SK-N-SH (cell line): ENCODE measurements around the gene CUEDC1. TPM values are rescaled to one million over a fixed set of nuclear protein-coding genes. Genes with fewer than 3 reads are reported as not detected.

Source experiments
- CTCF ChIA-PET: fragments of 300-600, 350-600 bp; formaldehyde crosslinking; extraction: SDS; loops from one replicate; lab custom pipeline; 2021; lab: Yijun Ruan, JAX
- POLR2A ChIA-PET: fragments of 350-600 bp; sonication (Branson Sonifier 250); formaldehyde crosslinking; extraction: SDS; loops from one replicate; lab custom pipeline; 2020; ENCODE audit warnings: antibody characterized with exemption, inconsistent platforms; lab: Yijun Ruan, JAX
- DNase-seq: peaks from one replicate; pipeline ENCODE4 v3.0.0; 2012
- H2AFZ ChIP-seq: fragments of 200-600 bp; sonication (generic); 2 replicates; pipeline ENCODE4 v1.8.1; 2016; ENCODE audit warnings: antibody characterized with exemption, mild to moderate bottlenecking, low read depth
- H3F3A ChIP-seq: fragments of 200-600 bp; sonication (generic); replicated peaks from 2 replicates; pipeline ENCODE3; 2016; ENCODE audit warnings: antibody characterized with exemption, mild to moderate bottlenecking; ENCODE audit not compliant: insufficient read depth
- H3K27ac ChIP-seq, 2 experiments: fragments of 200-500 bp in 1 of 2; fragments of 200-600 bp in 1 of 2; sonication (Bioruptor generic) in 1 of 2; sonication (generic), shearing (Covaris generic) in 1 of 2; 2 replicates each; pipeline versions ENCODE4 v1.5.1 to v1.6.1; 2014 to 2016; ENCODE audit warnings: low read depth in 2 of 2, inconsistent platforms in 1 of 2, low read length in 1 of 2, mild to moderate bottlenecking in 1 of 2, mixed read lengths in 1 of 2
- H3K27me3 ChIP-seq: fragments of 200-600 bp; sonication (generic), shearing (Covaris generic); 2 replicates; pipeline ENCODE4 v1.6.1; 2016; ENCODE audit warnings: mixed run types; ENCODE audit not compliant: insufficient read depth
- H3K36me3 ChIP-seq, 2 experiments: fragments of 200-500 bp in 1 of 2; fragments of 200-600 bp in 1 of 2; sonication (Bioruptor generic) in 1 of 2; sonication (generic) in 1 of 2; replicated peaks in 1 of 2; 2 replicates each; pipeline versions ENCODE3 to v1.5.1; 2014 to 2016; ENCODE audit warnings: low read length in 1 of 2, mild to moderate bottlenecking in 1 of 2; ENCODE audit not compliant: insufficient read depth in 2 of 2, control insufficient read depth in 1 of 2
- H3K4me1 ChIP-seq, 2 experiments: fragments of 200-500 bp in 1 of 2; fragments of 200-600 bp in 1 of 2; sonication (Bioruptor generic) in 1 of 2; sonication (generic), shearing (Covaris generic) in 1 of 2; 2 replicates each; pipeline versions ENCODE4 v1.5.1 to v1.6.1; 2014 to 2016; ENCODE audit warnings: low read depth in 1 of 2, low read length in 1 of 2, mixed run types in 1 of 2; ENCODE audit not compliant: insufficient read depth in 2 of 2, control insufficient read depth in 1 of 2
- H3K4me2 ChIP-seq: fragments of 200-600 bp; sonication (generic), shearing (Covaris generic); 2 replicates; pipeline ENCODE4 v1.6.1; 2017; ENCODE audit warnings: mixed run types
- H3K4me3 ChIP-seq, 2 experiments: fragments of 200-500 bp in 1 of 2; fragments of 200-600 bp in 1 of 2; sonication (Bioruptor generic) in 1 of 2; sonication (generic), shearing (Covaris generic) in 1 of 2; 2 replicates each; pipeline versions ENCODE4 v1.5.1 to v1.8.1; 2014 to 2016; ENCODE audit warnings: low read depth in 2 of 2, inconsistent platforms in 1 of 2, low read length in 1 of 2, mild to moderate bottlenecking in 1 of 2, mixed read lengths in 1 of 2, moderate library complexity in 1 of 2
- H3K79me2 ChIP-seq: fragments of 200-600 bp; sonication (generic); 2 replicates; pipeline ENCODE4 v1.8.1; 2017; ENCODE audit warnings: mild to moderate bottlenecking; ENCODE audit not compliant: insufficient read depth
- H3K9ac ChIP-seq: fragments of 200-600 bp; sonication (generic); 2 replicates; pipeline ENCODE4 v1.6.1; 2017; ENCODE audit warnings: mixed run types
- H3K9me2 ChIP-seq: fragments of 200-600 bp; sonication (generic); 2 replicates; pipeline ENCODE4 v1.6.1; 2017; ENCODE audit warnings: mixed run types
- H3K9me3 ChIP-seq: fragments of 200-600 bp; sonication (generic); 2 replicates; pipeline ENCODE4 v1.6.1; 2017; ENCODE audit warnings: mixed run types, mild to moderate bottlenecking, moderate library complexity
- H4K20me1 ChIP-seq: fragments of 200-600 bp; sonication (generic); 2 replicates; pipeline ENCODE4 v1.6.1; 2017; ENCODE audit warnings: mild to moderate bottlenecking, mixed run types; ENCODE audit not compliant: insufficient read depth
- CHD2 ChIP-seq: fragments of 150-350 bp; IDR thresholded peaks from 2 replicates; pipeline ENCODE4 v1.6.1; 2018; ENCODE audit warnings: low read length; ENCODE audit not compliant: partially characterized antibody
- ELF1 ChIP-seq: IDR thresholded peaks from 2 replicates; pipeline ENCODE4 v1.4.0; 2012
- EZH2phosphoT487 ChIP-seq: fragments of 200-600 bp; sonication (generic); IDR thresholded peaks from 2 replicates; pipeline ENCODE4 v1.6.1; 2017; ENCODE audit warnings: low read depth, mixed run types, mild to moderate bottlenecking, antibody characterized with exemption, moderate library complexity, borderline replicate concordance
- FOSL2 ChIP-seq: IDR thresholded peaks from 2 replicates; pipeline ENCODE4 v1.4.0; 2012; ENCODE audit warnings: low read depth, mild to moderate bottlenecking, moderate library complexity, borderline replicate concordance
- FOXJ3 ChIP-seq: sonication (generic); formaldehyde crosslinking; IDR thresholded peaks from 2 replicates; pipeline ENCODE4 v1.5.1; 2020; ENCODE audit warnings: mild to moderate bottlenecking, missing genetic modification reagents
- FOXM1 ChIP-seq: IDR thresholded peaks from 2 replicates; pipeline ENCODE4 v1.4.0; 2012; ENCODE audit warnings: low read depth, mild to moderate bottlenecking
- GABPA ChIP-seq: IDR thresholded peaks from 2 replicates; pipeline ENCODE4 v1.4.0; 2012; ENCODE audit warnings: low read depth, mild to moderate bottlenecking
- GATA2 ChIP-seq: sonication (generic); formaldehyde crosslinking; IDR thresholded peaks from 2 replicates; pipeline ENCODE4 v1.5.0; 2020; ENCODE audit warnings: mild to moderate bottlenecking, missing genetic modification reagents
- MXI1 ChIP-seq: IDR thresholded peaks from 2 replicates; pipeline ENCODE4 v1.6.1; 2012; ENCODE audit warnings: mild to moderate bottlenecking, low read depth, low read length, improper control_type of control experiment
- NFIC ChIP-seq: IDR thresholded peaks from 2 replicates; pipeline ENCODE4 v1.4.0; 2012; ENCODE audit warnings: borderline replicate concordance
- NRF1 ChIP-seq: IDR thresholded peaks from 2 replicates; pipeline ENCODE4 v1.6.1; 2012; ENCODE audit warnings: low read depth, mild to moderate bottlenecking, low read length
- POLR2AphosphoS5 ChIP-seq: IDR thresholded peaks from 2 replicates; pipeline ENCODE4 v1.6.1; 2012; ENCODE audit warnings: low read depth, low read length
- RFX5 ChIP-seq: IDR thresholded peaks from 2 replicates; pipeline ENCODE4 v1.6.1; 2012; ENCODE audit warnings: mild to moderate bottlenecking, improper control_type of control experiment, low read length
- SMC3 ChIP-seq: IDR thresholded peaks from 2 replicates; pipeline ENCODE4 v1.6.1; 2012; ENCODE audit warnings: low read depth, low read length, improper control_type of control experiment
- YY1 ChIP-seq: IDR thresholded peaks from 2 replicates; pipeline ENCODE4 v1.4.0; 2012; ENCODE audit warnings: low read depth, mild to moderate bottlenecking
- WGBS: methylation state at CpG from one replicate; pipeline ENCODE4 v1.1.6; 2017; ENCODE audit warnings: low lambda C conversion rate; 5-methylcytosine and 5-hydroxymethylcytosine counted together
- polyA plus RNA-seq, 3 experiments: library from polyadenylated mRNA; depleted of rRNA; stranded (reverse); fragments of >200 nt; gene quantifications; 2 replicates each; pipeline ENCODE4 v1.2.3, GENCODE V29; 2012
- TF ChIP-seq, protein P1 (sequence below): IDR thresholded peaks from 2 replicates; pipeline ENCODE4 v1.4.0; 2012; ENCODE audit warnings: low read depth, borderline replicate concordance
- TF ChIP-seq, protein P2 (sequence below): IDR thresholded peaks from 2 replicates; pipeline ENCODE4 v1.4.0; 2012; ENCODE audit warnings: low read depth, borderline replicate concordance
- TF ChIP-seq, protein P3 (sequence below): IDR thresholded peaks from 2 replicates; pipeline ENCODE4; 2012
- TF ChIP-seq, protein P4 (sequence below): fragments of 200-600 bp; sonication (generic); IDR thresholded peaks from 2 replicates; pipeline ENCODE4 v1.6.1; 2017; ENCODE audit warnings: antibody characterized with exemption, mild to moderate bottlenecking, moderate library complexity

Gene CUEDC1
- polyA plus RNA-seq, 1 of the 3 experiments (the other 2 are of a cell fraction), result 58.9 TPM

DNA sequence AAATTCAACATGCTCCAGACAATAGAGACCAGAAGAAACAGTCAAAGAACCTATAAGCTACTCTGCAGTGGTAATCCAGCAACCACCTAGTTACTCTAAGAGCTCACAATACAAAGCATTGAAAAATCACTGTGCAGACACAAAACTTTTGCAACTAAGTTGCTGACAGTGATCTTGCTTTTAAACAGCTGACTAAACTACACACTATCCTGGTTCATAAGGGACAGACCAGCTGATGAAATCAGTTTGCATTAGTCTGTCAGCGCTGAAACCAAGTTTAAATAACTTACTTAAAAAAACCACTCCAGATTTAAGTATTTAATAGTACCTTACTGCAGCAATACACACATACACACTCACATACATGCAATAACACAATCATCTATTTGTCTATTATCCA is 28.2 kb upstream of the CUEDC1 start:
- H3K4me2 ChIP-seq, result peak overlapping the region; percentile 91; the same call in 1 of the 2 replicates
- 100% methylated on average over 1 of the region's 1 CpG for WGBS
- H2AFZ ChIP-seq, result no peak overlapping the region
- no peak for DNase-seq
- peaks cover 56 to 71% of the 10 kb centered on the region in 2 experiments for H3K36me3 ChIP-seq
- no peak overlapping the region for H3K4me3 ChIP-seq
- H3K9me3 ChIP-seq, result no peaks in the 10 kb centered on the region
- H3K27ac ChIP-seq, result no peak overlapping the region
- TF ChIP-seq NFIC (no peak), YY1 (no peak), FOSL2 (no peak), CHD2 (no peak), SMC3 (no peak), GATA2 (CRISPR knock-in tag) (no peak), NRF1 (no peak), FOXJ3 (CRISPR knock-in tag) (no peak)
- TF ChIP-seq, protein P1, sequence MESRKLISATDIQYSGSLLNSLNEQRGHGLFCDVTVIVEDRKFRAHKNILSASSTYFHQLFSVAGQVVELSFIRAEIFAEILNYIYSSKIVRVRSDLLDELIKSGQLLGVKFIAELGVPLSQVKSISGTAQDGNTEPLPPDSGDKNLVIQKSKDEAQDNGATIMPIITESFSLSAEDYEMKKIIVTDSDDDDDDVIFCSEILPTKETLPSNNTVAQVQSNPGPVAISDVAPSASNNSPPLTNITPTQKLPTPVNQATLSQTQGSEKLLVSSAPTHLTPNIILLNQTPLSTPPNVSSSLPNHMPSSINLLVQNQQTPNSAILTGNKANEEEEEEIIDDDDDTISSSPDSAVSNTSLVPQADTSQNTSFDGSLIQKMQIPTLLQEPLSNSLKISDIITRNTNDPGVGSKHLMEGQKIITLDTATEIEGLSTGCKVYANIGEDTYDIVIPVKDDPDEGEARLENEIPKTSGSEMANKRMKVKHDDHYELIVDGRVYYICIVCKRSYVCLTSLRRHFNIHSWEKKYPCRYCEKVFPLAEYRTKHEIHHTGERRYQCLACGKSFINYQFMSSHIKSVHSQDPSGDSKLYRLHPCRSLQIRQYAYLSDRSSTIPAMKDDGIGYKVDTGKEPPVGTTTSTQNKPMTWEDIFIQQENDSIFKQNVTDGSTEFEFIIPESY, result no peak
- TF ChIP-seq, protein P2, sequence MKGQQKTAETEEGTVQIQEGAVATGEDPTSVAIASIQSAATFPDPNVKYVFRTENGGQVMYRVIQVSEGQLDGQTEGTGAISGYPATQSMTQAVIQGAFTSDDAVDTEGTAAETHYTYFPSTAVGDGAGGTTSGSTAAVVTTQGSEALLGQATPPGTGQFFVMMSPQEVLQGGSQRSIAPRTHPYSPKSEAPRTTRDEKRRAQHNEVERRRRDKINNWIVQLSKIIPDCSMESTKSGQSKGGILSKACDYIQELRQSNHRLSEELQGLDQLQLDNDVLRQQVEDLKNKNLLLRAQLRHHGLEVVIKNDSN, result no peak
- TF ChIP-seq, all 33 proteins: peak for 0
- ChIA-PET POLR2A (interaction anchor here (0.6 kb wide), 1 partner anchor 86 kb away, joined by 7 read pairs; no protein-coding TSS in a partner anchor), CTCF (interaction anchor here (1.0 to 4.1 kb wide), 8 partner anchors 10 to 125 kb away, joined by 3 to 22 read pairs (median 4); partner anchors contain the start of gene CUEDC1)
- H3K9me2 ChIP-seq, result no peaks in the 10 kb centered on the region
- peaks cover 58% of the 10 kb centered on the region for H4K20me1 ChIP-seq
- H3K9ac ChIP-seq, result no peak overlapping the region
- peaks cover 93% of the 10 kb centered on the region for H3K79me2 ChIP-seq
- H3K27me3 ChIP-seq, result no peaks in the 10 kb centered on the region
- H3F3A ChIP-seq, result peaks cover 31% of the 10 kb centered on the region
- peaks cover 17 to 43% of the 10 kb centered on the region in 2 experiments for H3K4me1 ChIP-seq

DNA sequence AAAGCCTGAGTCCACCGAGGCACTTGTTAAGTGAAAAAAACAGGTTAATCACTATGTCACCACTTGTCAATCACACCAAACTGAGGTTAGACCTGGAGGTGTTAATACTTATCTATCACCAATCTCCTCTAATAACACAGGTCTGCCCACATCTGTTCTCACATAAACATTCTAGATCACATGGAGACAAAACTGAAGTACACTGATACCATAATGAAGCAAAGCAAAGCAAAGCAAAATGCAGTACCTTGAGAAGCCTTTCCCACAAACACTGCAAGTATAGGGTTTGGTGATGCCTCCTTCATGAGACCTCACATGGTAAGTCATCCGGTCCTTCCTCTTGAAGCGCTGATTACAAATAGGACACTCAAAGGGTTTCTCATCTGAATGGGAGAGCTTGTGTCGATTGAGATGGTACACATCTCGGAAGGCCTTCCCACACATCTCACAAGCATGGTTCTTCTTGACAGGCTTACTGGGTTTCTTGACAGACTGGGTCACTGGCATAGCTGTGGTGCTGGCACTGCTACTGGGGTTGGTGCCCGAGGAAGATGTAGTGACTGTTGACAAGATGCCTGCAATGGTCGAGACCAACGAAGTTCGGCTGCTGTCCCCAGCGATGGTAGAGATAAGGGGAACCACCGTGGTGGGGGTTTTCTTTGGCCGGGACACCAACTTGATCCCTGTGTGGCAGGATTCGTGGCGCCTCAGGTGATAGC is 27.4 kb upstream of the CUEDC1 start:
- H3K4me3 ChIP-seq, result no peak overlapping the region
- H3K79me2 ChIP-seq, result peaks cover 100% of the 10 kb centered on the region
- H3K9me3 ChIP-seq, result no peaks in the 10 kb centered on the region
- no peak overlapping the region for H3K27ac ChIP-seq
- DNase-seq, result no peak
- H3K27me3 ChIP-seq, result no peaks in the 10 kb centered on the region
- POLR2A ChIA-PET, result interaction anchor here (0.6 kb wide), 1 partner anchor 85 kb away, joined by 7 read pairs; no protein-coding TSS in a partner anchor
- no peak overlapping the region for H2AFZ ChIP-seq
- H3K4me2 ChIP-seq, result no peak overlapping the region
- H3K36me3 ChIP-seq, result peaks cover 64 to 77% of the 10 kb centered on the region in 2 experiments
- no peaks in the 10 kb centered on the region for H3K9me2 ChIP-seq
- peaks cover 31% of the 10 kb centered on the region for H3F3A ChIP-seq
- CTCF ChIA-PET, result interaction anchor here (0.8 to 4.1 kb wide), 12 partner anchors 9 to 131 kb away, joined by 3 to 22 read pairs (median 4); partner anchors contain the start of gene CUEDC1
- 94% methylated on average over 14 of the region's 14 CpGs for WGBS
- H3K4me1 ChIP-seq, result peaks cover 17 to 43% of the 10 kb centered on the region in 2 experiments
- H3K9ac ChIP-seq, result no peak overlapping the region
- H4K20me1 ChIP-seq, result peaks cover 58% of the 10 kb centered on the region
- TF ChIP-seq ELF1, result no peak
- TF ChIP-seq MXI1, result no peak
- no peak for TF ChIP-seq GABPA
- no peak for TF ChIP-seq RFX5
- TF ChIP-seq, protein P2, result no peak
- no peak for TF ChIP-seq FOXM1
- TF ChIP-seq POLR2AphosphoS5, result no peak
- TF ChIP-seq, protein P3, sequence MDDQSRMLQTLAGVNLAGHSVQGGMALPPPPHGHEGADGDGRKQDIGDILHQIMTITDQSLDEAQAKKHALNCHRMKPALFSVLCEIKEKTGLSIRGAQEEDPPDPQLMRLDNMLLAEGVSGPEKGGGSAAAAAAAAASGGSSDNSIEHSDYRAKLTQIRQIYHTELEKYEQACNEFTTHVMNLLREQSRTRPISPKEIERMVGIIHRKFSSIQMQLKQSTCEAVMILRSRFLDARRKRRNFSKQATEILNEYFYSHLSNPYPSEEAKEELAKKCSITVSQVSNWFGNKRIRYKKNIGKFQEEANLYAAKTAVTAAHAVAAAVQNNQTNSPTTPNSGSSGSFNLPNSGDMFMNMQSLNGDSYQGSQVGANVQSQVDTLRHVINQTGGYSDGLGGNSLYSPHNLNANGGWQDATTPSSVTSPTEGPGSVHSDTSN, result no peak
- TF ChIP-seq EZH2phosphoT487, result no peak
- TF ChIP-seq, protein P4, sequence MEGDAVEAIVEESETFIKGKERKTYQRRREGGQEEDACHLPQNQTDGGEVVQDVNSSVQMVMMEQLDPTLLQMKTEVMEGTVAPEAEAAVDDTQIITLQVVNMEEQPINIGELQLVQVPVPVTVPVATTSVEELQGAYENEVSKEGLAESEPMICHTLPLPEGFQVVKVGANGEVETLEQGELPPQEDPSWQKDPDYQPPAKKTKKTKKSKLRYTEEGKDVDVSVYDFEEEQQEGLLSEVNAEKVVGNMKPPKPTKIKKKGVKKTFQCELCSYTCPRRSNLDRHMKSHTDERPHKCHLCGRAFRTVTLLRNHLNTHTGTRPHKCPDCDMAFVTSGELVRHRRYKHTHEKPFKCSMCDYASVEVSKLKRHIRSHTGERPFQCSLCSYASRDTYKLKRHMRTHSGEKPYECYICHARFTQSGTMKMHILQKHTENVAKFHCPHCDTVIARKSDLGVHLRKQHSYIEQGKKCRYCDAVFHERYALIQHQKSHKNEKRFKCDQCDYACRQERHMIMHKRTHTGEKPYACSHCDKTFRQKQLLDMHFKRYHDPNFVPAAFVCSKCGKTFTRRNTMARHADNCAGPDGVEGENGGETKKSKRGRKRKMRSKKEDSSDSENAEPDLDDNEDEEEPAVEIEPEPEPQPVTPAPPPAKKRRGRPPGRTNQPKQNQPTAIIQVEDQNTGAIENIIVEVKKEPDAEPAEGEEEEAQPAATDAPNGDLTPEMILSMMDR, result no peak
